ENCODE results near the gene AKT2.

The AKT2 gene

DNA sequence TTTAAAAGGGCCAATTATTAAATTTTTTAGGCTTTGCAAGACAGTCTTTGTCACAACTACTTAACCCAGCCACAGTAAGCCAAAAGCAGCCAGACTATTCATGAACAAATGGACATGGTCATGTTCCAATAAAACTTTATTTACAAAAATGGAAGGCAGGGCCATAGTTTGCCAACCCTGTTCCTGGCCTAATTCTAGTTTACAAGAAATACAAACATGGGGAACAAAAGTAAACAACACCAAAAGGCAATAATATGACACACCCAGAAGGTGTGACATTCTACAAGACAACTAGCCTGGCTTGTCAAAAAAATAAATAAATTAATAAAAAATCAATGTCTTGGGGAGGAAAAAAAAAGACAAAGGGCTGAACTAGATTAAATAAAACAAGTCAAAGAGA lies 33.9 kb downstream of the AKT2 start:
- DNase-seq: no peak

DNA sequence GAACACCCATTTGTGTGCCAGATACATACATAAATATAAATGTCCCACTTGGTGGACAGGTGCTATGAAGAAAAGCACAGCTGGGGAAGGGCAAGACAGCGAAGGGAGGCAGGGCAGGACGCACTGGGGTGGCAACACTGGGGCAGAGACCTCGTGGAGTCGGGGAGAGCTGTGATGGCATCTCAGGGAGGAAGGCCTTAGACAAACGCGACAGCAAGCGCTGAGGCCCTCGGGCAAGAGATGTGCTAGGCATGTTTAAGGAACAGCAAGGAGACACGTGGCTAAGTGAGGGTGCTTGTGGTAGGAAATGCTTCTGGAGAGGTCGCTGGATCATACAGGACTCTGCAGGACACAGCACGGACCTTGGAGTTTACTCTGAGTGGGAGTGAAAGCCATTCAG lies 35.4 kb downstream of the AKT2 start:
- no peak for DNase-seq

DNA sequence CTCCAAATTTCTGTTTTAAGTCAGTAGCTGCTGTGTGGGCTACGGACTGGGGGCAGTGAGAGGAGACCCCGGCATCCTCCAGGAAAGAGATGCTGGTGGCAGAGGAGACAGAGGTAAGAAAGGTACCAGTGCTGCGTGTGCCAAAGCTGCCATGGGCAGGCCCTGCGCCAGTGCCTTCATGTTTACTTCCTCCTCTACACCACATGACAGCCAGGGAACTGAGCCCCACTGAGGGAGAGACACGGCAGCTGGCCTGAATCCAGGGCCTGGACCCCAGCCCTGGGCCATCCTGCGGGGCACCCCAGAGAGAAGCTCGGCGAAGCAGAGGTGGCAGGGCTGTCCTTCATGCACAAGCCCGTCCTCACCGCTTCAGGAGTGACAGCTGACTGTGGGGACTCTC lies 35.9 kb downstream of the AKT2 start:
- DNase-seq: no peak

DNA sequence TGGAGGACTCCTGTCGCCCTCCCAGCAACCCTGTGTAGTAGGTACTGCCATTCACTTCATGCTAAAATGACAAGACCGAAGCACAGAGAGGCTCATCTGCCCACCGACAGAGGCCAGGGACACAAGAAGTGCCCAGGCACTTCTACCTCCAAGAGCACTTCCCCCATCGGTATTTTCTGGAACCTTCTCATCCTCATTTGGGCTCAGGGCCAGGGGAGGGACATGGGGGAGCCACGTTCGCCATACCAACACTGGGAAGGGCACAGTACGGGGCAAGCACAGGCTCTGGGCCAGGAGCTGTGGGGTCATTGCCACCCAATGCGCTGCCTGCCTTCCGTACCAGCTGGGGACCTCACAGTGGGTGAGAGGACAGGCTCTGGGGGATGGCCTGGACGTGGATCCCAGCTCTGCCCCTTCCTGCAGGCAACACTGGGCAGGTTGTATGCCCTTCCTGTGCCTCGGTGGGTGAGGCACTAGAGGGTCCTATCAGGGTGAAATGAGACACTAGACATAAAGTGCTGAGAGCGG lies 37.3 kb downstream of the AKT2 start:
- no peak for DNase-seq

DNA sequence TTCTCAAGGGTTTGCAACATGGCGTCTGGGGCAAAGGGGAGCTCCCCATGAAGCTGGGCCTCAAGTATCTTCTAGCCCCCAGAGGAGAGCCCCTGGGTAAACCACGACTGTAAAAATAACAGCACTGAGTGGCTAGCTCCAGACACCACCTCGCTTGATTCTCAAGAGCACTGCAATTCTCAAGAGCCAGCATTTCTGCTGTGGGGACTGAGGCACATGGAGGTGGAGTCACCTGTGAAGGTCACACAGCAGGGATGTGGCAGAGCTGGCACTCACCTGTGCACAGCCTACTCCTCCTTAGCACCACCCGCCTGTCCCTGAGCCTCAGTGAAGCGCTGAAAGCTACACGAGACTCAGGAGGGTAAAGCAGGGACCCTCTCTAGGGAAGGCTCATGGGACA lies 38.0 kb downstream of the AKT2 start:
- no peak for DNase-seq

DNA sequence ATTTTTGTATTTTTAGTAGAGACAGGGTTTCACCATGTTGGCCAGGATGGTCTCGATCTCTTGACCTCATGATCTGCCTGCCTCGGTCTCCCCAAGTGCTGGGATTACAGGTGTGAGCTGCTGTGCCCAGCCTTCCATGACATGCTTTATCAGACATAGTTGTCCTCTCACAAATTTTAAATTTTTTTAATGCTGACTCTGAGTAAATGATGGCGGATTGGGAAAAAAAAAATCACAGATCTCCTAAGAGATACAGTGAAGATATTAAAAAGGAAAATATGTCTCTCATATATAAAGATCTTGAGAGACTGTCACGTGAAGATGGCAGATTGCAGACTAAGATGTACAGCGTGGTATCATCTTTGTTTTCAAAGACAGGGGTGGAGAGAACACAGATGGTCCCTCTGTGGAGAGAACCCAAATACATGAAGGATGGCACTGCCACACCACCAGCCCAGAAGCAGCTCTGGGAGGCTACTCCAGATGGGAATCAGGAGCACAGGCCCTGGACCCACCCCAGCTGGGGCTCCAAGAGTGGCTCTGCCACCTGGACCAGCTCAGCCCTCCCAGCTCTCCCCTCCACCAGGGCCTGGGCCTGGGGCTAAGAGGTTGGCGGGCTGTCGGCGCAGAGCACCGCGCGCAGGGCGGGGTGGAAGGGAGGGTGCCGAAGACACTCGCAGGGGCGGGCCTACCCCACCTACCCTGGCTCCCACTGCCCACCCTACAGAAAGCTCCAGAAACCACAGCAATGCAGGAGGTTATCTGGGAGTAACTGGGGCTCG lies 38.7 kb downstream of the AKT2 start:
- no peak for DNase-seq

DNA sequence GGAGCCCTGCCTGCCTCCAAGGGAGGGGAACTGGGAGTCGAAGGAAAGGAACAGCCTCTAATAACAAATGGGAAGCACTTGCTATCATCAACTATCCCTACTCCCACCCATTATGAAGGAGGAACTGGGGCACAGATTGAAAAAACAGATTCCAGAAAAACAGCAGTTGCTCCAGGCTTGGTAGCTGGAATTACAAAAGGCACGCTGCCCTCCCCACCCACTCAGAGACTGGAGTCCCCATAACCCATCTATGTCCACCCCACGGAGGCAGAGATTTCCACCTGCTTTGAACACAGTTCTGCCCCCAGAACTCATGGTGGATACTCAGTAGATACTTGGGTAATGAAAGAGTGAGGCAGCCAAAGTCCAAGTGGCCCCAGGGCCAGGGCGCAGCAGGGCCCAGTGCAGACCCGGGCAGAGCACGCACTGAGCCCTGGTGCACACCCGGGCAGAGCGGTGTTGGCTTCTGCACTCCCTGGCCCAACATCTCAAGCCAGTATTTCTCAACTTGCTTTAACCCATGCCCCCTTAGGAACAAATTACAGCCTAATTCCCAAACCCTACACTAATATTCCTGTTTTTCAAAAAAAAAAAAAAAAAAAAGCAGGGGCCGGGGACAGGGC lies 39.5 kb downstream of the AKT2 start:
- DNase-seq: no peak

DNA sequence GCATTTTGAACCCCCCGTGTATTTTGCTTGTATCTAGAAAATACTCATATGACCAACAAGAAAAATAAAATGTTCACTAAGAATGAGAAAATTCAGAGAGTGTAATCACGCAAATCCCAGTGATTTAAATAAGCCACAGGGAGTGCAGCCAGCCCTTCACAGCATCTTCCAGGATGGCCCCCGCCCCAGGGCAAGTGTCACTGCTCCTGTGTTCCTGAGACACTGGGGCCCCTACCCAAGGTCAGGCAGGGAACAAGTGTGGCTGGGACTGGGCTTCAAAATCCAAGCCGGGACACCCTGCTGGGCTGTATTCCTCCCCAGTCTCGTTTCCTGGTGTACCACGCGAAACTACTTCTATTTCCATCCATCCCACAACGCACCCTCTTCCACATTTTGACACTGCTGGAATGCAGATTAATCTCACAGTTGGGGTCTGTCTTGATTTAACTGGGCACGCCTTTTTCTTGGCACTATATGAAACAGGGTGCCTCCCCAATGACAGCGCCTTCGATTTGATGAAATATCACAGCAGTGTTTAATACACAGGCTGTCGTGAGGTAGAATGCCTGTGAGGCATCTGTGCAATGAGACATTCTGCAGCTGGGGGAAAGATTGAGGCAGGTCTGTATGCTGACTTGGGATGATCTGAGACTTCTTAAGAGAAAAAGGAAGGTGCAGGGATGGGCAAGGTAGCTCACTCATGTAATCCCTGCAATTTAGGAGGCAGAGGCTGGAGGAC lies 40.4 kb downstream of the AKT2 start:
- DNase-seq: peak; percentile 7

DNA sequence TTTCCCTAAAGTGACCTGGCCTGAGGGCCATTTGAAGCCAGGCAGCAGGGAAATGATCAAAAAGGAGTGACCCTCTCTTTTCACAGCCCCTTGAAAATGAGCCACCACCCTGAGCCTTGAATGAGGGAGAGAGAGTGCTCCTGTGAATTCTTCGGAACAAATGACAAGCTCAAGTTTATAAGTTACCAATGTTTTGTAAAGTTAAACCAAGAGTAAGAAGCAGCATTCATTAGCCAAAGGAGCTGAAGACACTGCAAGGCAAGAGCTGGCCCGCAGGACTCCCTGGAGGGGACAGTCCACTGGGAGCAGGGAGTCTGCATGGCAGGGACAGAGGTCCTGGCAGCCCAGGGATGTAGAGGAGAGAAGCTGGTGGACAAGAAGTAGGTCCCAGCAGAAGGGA lies 42.0 kb downstream of the AKT2 start:
- no peak for DNase-seq

DNA sequence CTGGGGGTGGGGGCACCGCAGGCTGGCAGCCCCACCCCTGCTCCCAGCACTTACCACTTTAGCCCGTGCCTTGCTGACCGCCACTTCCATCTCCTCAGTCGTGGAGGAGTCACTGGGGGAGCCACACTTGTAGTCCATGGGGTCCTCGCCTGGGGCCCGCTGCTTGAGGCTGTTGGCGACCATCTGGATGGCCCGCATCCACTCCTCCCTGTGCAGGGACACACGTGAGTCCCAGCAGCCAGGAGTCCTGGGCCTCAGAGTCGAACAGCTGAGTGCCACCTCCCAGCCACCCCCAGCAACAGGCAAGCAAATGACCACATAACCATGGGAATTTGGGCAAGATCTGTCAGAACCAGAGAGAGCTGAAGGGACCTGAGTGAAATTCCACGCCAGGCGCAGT lies 42.7 kb downstream of the AKT2 start:
- DNase-seq: no peak

DNA sequence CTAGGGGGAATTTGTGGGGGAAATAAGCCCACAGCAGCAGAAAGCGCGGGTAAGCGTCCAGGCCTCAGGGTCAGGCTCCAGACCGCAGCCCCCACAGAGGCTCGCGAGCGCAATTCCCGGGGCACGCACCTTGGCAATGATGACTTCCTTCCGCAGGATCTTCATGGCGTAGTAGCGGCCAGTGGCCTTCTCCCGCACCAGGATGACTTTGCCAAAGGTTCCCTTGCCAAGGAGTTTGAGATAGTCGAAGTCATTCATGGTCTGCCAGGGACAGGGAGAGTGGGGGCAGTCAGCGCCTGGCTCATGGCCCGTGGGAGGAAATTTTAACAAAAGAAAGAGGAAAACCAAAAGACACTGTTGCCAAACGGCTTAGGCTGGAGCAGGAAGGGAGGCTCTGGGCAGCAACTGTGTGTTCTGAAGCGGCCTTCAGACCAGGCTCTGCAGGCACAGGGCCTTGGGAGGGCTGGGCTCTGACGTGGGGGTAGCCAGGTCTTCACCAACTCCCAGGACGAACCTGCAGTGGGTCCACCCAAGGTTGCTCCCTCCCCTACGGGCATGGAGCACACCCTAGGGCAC lies 43.2 kb downstream of the AKT2 start:
- no peak for DNase-seq

DNA sequence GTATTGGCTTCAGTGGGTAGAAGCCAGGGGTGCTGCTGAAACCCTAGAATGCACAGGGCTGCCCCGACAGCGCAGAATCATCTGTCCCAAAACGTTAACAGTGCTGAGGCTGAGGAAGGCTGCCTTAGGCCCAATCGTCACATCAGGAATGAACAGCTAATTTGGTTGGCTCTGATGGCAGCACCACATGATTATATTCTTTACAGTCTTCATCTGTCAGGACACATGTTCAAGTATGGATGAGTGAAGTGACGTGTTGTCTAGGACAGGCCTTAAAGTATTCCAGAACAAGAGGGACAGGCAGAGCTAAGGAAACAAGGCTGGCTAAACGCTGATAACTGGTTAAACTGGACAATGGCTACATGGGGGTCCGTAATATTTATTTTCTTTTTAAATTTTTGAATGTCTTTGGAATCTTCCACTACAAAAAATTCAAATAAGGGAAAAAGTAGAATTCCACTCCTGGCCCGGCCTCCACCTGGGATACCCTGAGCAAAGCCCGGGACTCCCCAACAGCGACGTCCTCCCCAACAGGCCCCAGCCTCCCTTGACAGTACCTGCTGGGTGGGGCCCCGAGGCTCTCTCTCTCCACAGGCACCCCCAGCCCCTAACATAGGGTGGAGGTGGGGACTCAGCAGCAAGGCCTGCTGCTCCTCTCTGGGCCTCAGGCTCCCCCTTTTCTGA lies 43.9 kb downstream of the AKT2 start:
- DNase-seq: no peak

DNA sequence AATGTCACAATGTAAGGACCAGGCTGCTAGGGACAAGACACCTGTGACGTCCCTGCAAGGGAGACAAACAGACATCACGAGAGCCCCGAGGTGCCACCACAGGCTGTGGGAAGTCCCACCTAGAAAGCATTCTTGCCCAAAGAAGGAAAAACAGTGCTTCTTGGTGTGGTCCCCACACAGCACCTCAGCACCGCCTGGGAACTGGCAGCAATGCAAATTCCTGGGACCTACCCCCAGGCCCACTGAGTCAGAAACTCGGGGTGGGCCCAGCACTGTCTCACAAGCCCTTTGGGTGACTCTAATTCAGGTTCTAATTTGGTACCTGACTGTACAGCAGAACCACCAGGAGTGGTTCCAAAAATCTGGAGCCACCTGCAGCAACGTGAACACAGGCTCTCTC lies 44.8 kb downstream of the AKT2 start:
- DNase-seq: no peak

DNA sequence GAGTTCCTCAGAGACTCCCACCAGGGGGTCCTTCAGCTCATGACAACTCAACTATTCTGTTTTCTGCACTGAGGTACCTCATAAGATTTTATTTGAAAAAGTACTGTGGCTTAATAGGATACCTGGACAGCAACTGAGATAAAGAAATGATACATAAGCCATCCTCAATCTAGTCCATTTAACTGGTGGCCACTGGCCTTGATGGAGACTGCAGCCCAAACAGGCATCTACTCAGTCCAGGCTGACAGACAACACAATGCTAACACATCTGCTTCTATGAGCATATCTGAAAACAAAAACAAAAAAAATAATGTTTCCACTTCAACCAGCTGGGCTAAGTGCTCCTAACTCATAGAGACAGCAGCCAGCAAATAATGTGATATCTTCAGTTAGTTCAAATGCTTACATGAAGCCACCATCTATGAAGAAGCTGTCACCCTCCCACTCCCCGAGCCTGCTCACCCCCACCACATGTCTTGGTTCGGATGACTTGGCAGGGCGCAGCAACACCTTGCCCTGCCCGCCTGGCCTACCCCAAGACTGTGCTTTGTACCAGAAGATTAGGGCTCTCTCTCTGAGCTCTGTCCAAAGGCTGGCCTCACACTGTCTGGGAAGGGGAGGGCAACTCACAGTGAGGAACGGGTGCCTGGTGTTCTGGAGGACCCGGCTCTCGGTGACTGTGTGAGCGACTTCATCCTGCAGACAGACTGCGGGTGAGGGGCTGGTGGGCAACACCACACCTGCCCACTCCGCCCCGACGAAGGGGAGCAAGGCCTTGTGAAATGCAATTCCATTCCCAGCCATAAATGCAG lies 45.5 kb downstream of the AKT2 start:
- DNase-seq: no peak

DNA sequence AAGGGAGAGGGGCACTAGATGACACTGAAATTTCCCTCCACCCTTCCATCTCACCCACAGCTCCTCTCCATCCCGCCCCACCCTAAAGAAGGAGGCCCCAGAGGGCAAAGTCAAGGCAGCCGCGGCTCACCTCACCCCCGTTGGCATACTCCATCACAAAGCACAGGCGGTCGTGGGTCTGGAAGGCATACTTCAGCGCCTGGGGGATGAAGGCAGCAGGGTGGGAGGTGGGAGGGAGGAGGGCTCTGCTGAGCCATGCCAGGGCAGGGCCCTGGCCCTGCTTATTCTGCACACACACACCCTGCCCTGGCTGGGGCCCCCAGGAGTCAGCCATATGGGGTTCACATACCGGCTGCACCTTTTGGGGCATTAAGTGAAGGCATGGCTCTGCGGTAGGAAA lies 46.4 kb downstream of the AKT2 start:
- DNase-seq: no peak

DNA sequence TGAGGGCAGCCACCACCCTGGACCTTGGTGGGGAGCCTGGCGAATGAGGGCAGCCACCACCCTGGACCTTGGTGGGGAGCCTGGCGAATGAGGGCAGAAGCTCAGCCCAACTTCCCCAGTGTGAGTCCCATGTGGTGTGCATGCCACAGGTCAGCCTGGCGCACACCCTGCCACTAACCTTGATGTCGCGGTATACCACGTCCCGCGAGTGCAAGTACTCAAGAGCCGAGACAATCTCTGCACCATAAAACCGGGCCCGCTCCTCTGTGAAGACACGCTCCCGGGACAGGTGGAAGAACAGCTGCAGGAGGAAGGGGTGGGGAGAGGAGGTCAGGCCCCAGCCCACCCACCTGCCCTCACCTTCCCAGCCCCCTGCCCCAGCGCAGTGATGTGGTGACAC lies 47.4 kb downstream of the AKT2 start:
- DNase-seq: no peak

DNA sequence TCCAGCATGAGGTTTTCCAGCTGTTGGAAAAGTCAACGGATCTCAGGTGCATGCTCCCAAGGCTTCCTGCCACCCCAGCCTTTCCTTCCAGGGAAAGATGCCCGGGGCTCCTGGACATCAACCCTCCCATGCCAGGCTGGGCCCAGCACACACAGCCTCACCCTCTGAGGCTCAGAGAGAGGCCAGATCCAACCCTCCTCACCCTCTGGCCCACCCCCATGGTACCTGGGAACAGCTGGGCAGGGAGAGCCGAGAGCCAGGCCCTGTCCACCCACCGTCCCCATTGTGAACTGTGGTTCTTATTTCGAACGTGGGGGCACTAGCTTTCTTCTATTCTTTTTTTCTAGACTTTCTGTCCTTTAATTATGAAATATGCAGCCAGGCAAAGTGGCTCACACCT lies 48.8 kb downstream of the AKT2 start:
- DNase-seq: no peak

DNA sequence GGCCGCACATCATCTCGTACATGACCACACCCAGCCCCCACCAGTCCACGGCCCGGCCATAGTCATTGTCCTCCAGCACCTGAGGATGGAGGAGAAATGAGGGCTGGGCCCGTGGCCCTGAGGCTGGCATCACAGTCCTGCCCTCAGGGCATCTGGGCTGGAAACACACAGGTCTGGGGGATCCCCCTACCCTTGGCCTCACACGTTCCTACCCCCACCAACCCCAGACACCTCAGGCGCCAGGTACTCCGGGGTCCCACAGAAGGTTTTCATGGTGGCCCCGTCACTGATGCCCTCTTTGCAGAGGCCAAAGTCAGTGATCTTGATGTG lies 49.2 kb downstream of the AKT2 start:
- DNase-seq: no peak

DNA sequence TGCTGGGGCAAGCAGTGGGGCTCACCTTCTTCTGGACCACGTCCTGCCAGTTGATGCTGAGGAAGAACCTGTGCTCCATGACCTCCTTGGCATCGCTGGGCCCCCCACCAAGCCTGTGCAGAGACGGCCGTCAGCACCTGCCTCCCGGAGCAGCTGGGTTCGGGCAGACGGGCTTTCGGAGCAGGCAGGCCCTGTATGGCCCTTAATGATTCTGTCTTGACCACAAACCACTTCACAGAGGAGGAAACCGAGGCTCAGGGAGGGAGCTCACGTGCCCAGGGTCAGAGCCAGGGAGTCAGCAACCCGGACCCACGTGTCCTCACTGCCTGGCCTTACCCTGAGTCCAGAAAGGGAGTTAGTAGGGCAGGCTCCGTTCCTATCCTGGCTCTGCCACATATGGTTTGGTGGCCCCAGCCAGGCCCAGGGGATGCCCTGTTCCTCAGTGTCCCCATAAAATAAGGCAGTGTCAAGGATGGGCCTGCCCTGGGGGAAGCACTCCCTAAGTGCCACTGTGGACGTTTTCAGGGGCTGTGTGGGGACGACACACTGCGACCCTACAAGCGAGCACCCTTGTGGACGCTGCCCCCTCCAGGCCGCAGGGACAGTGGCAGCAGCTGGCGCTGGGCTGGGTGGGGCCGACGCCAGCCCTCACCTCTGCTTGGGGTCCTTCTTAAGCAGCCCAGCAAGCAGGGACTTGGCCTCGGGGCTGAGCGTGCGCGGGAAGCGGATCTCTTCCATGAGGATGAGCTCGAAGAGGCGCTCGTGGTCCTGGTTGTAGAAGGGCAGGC lies 49.7 kb downstream of the AKT2 start:
- DNase-seq: no peak

DNA sequence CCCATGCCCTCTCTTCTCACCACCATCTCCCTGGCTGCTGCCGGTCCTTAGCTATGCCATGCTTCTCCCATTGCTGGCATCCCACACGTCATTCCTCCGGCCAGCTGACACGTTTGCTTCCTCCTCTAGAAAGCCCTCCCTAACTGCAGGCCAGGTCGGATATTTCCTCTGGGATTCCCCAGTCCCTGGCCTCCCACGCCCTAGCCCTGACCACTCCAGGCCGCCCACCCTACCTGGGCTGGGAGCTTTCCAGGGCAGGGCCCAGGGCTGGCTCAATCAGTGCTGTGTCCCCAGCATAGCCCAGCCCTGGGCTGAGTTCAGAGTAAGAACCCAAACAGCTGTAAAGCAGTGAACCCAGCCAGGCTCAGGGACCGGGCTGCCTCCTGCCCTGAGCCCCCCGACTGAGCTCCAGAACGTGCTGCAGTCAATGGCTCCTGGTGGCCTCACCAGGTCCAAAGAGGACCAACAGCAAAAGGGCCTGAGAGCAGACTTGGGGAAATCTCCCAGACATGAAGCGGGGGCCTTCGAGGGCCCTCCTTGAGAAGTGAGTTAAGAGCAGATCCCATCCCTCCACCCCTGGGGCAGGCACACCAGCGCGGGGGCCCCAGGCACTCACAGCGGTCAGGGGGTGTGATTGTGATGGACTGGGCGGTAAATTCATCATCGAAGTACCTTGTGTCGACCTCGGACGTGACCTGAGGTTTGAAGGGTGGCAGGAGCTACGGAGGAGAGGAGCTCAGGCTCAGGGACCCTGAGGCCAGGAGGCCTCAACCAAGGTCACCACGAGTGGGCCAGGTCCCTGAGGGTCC lies 50.5 kb downstream of the AKT2 start:
- DNase-seq: no peak

Data from fibroblast of skin of right biceps (primary cell).